Activated naive CD8-positive, alpha-beta T cell treated with anti-CD3 and anti-CD28 coated beads, Interleukin-2, amount 50 U/mL, for 16 hours (primary cell): Measurements from ENCODE around the gene FCER2.
A peak's percentile ranks its signal among the peaks of the same experiment; 100 is the strongest.
"Not testable (repeated sequence)": the region's sequence is repeated elsewhere in the genome, so short reads cannot be mapped to it uniquely, and the experiment has no call there.

Experiments
- DNase-seq: peaks from one replicate; pipeline ENCODE4 v3.0.0-alpha.2; 2020; ENCODE audit warnings: low read depth, low spot score

The FCER2 gene

DNA sequence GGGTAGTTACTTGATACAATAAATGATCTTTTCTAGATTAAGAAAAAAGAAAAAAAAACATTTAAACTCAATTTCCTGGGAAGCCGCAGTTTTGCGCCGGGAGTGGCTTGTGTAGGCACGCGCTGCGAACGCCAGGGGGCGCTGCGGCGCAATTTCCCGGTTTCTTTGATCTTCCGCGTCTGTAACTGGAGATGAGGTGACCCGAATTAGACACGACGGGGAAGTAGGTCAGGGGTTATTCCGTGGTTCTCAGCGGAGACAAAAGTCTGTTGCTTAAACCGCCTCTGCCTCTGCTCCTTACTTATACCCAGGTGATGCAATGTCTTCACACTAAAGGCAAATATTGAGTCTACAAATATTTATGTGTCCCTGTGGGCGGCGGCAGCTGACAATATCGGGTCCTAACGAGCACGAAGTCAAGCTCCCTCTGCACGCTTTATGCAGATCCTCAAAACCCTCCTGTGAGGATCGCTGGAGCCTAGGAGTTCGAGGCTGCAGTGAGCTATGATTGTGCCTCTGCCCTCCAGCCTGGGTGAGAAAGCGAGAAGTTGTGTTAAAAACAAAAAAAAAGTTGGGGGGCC, 49.8 kb downstream of the FCER2 start:
- DNase-seq = peak; percentile 68

- DNase-seq = no peak
Observed at GRCh38 chr19:7650148-7650547, 51.8 kb downstream of the FCER2 start.

DNA sequence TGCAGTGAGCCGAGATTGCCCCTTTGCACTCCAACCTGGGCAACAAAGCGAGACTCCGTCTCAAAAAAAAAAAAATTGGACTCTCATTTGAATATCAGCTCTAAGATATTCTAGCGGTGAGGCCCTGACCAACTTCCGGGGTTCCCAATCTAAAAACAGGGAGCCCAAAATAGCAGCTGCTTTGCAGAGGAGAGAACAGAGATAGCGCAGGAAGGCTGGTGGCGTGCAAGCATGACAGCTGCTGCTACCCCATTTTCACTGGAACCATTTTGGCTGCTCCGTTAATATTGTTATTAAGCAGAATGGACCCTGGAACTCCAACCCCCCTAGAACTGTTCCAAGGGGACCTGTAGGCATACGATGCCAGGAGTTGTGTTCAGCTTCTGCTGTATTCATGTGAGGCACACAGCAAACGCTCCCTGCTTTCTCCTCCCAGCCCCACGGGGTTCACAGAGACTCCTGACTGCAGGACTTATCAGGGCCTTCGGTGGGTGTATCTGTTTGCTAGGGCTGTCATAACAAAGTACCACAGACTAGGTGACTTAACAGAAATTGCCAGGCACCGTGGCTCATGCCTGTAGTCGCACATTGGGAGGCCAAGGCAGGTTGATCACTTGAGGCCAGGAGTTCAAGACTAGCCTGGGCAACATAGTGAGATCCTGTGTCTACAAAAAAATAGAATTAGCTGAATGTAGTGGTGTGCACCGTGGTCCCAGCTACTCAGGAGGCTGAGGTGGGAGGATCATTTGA, 53.5 kb downstream of the FCER2 start:
- no peak for DNase-seq

DNA sequence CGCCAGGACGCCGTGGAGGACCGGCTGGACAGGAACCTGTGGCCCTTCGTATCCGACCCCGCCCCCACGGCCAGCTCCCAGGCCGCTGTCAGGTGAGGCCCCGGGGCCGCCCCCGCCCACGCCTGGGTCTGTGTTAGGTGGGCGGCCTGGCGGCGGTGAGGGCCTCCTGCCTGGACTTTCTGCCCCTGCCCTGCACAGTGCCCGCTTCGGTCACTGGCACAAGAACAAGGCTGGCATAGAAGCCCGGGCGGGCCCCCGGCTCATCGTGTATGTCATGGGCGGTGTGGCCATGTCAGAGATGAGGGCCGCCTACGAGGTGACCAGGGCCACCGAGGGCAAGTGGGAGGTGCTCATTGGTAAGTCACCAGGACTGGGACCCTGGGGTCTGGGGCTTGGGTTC, 54.8 kb downstream of the FCER2 start:
- no peak for DNase-seq

GRCh38 chr19:7646426-7646700, 55.6 kb downstream of the FCER2 start:
- no peak for DNase-seq

- no peak for DNase-seq
Observed at GRCh38 chr19:7645656-7646425, 56.1 kb downstream of the FCER2 start.

- DNase-seq = no peak
Observed at GRCh38 chr19:7645163-7645562, 56.8 kb downstream of the FCER2 start.

DNA sequence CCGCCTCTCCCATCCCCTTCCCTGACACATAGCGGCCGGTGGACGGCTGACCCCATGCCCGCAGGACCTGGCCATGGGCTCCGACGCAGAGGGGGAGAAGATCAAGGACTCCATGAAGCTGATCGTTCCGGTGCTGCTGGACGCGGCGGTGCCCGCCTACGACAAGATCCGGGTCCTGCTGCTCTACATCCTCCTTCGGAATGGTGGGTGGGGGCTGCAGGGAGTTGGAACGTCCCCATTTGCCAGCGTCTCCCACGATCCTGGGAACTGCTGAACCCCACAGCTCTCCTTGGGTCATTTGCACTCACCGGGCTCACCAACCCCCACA, 57.4 kb downstream of the FCER2 start:
- no peak for DNase-seq

GRCh38 chr19:7643629-7644549, 58.0 kb downstream of the FCER2 start:
- not testable (repeated sequence) for DNase-seq

- no peak for DNase-seq
Observed at GRCh38 chr19:7643031-7643415, 58.9 kb downstream of the FCER2 start.

- no peak for DNase-seq
Observed at GRCh38 chr19:7642295-7643030, 59.5 kb downstream of the FCER2 start.

- no peak for DNase-seq
Observed at GRCh38 chr19:7641290-7642276, 60.3 kb downstream of the FCER2 start.

DNA sequence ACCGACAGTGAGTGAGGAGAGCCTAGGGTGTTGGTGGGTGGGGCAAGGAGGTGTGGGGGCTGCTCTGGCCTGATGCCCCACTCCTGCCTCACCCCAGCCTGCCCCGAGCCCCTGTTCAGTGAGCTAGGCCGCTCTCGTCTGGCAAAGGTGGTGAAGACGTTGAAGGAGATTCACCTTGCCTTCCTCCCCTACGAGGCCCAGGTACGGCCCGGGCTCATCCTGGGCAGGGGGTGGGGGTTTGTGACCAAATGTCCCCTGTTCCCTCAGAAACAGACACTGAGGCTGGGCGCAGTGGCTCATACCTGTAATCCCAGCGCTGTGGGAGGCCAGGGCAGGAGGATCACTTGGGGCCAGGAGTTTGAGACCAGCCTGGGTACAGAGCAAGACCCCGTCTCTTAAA, 61.1 kb downstream of the FCER2 start:
- DNase-seq = no peak

DNA sequence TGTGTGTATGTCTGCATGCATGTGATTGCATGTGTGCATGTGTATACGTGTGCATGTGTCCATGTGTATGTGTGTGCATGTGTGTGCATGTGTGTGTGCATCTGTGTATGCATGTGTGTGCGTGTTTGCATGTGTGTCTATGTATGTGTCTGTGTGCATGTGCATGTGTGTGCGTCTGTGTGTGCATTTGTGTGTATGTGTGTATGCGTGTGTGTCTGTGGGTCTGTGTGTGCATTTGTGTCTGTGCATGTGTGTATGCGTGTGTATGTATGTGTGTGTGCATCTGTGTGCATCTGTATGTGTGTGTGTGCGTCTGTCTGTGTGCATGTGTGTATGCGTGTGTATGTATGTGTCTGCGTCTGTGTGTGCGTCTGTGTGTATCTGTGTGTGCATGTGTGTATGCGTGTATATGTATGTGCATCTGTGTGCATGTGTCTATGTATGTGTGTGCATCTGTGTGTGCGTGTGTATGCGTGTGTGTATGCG, 62.0 kb downstream of the FCER2 start:
- no peak for DNase-seq

- DNase-seq = no peak
Observed at GRCh38 chr19:7638802-7639465, 63.0 kb downstream of the FCER2 start.
